IPS DF 19.7 (cell line): Measurements from ENCODE around the gene ZBTB20.
"Not testable (repeated sequence)": the region's sequence is repeated elsewhere in the genome, so short reads cannot be mapped to it uniquely, and the experiment has no call there.

Experiments
- DNase-seq: peaks from one replicate; pipeline ENCODE4 v3.0.0-alpha.2; 2013; ENCODE audit warnings: low read depth, low spot score

The ZBTB20 gene

DNA sequence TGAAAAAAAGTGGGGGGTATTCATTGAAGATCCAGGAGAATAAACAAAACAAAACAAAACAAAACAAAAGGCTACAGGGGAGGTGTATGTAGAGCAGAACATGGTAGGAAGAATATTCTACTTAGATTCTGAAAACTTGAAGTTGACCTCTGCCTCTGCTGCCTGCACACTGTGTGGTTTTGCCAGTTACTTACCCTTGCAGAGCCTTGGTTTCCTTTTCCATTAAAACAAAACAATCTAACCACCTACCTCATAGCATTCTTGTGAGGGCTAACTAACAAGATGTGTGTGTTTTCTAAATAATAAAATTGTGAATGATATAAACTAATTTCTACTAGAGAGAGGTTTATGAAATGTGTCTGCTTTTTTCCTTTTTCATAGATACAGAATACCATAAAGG lies 430.2 kb downstream of the ZBTB20 start:
- DNase-seq, result no peak

DNA sequence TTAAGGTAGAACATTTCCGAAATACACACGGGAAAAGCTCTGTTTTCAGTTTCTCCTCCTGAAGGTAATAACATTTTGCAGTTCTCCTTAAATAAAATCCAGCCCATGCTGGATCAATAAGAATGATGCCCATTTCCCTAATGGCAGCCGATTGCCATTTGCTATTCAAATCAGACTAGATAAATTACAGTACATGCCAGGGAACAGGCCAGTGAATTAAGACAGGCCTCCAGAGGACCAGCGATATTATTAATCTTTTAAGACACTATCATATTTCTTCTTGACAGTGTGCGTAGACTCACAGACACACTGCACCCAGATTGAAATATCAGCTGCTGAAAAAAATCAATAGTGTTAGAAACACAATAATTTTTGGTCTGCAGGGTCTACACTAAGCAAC lies 431.0 kb downstream of the ZBTB20 start:
- DNase-seq, result no peak

GRCh38 chr3:114714957-114715460 lies 432.1 kb downstream of the ZBTB20 start:
- no peak for DNase-seq

DNA sequence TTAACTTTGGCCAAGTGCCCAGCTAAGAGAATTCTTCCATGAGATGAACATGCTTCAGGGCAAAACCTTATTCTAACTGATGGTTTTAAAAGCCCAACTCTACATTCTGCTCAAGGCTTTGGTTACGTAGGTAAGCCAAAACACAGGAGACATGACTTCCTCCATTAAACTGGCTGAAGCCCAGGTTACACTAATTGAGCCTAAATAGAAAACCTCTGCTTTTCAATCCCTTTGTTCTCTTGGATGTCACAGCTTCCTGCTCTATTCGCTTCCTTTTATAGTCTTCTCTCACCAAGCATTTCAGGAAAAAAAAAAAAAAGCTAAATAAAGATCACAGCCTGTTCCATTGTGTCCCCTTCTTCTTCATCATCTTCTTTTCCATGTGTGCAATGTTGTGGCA lies 432.9 kb downstream of the ZBTB20 start:
- no peak for DNase-seq

- no peak for DNase-seq
Observed at GRCh38 chr3:114712728-114713492, 434.2 kb downstream of the ZBTB20 start.

DNA sequence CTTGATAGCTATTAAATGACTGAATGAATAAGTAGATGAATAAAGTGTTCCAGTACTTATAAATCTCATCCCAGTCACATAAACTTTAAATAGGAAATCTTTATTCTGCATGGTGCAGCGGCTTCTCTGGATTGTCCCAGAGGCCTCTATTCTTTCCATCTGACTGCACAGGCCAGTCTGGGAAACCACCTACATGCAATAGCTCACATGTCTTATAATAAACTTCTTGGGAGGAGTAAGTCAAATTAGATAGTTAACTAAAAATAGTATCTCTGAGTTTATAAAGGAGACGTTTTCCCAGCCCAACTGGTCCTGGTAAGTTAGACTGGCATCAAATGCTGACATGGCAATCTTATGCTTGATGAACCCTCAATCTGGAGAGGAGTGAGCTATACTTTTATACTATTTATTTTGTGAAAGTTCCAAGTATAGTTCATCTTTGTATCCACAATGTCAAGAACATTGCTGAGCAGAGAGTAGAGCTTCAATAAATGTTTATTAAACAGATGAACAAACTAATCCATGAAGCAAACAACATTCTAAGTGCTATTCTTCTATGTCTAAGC lies 435.7 kb downstream of the ZBTB20 start:
- no peak for DNase-seq

DNA sequence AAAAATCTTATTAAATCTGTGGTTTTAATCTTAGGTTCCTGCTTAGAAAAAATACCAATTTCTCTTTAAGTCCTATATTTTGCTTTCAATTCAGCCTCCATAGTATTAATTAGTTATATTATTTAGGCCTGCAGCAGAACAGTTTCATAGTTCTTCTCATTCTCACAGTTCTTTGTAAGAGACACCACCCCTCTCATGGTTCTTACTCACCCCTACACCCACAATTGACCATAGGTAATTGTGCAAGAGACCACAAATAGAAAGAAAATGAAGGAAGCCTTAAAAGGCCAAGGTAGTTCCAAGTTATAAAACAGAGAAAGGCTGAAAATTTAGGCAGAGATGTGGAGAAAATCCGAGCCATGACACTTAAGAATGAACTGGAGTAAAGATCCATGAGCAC lies 438.0 kb downstream of the ZBTB20 start:
- no peak for DNase-seq

GRCh38 chr3:114707252-114707860 lies 439.7 kb downstream of the ZBTB20 start:
- no peak for DNase-seq

DNA sequence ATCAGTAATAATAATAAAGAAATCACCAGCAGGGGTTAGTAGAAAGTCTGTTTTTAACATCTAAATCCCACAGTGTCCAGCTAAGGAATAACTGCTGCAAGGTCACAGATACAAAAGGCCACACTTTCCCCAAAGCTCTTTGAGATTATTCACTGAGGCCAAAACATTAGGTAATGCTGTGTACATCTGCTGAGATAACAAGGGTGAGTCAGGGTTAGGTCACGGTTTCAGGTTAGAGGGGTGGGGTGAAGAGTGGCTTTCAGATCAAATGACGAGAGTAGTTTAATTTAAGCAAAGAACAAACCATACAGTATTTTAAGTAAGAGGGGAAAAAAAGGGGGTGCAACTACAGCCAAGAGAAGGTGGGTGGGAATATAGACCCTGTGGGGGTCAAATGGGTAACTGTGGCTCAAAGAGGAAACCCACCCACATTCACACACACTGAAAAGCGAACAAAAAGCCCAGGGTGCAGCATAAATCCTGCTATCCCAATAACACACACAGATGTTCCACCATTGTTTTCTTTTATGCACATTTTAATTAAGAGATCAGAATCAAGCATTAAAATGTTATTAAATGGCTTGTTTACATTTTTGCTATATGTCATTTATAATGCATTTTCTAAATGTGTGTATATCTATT lies 440.4 kb downstream of the ZBTB20 start:
- no peak for DNase-seq

DNA sequence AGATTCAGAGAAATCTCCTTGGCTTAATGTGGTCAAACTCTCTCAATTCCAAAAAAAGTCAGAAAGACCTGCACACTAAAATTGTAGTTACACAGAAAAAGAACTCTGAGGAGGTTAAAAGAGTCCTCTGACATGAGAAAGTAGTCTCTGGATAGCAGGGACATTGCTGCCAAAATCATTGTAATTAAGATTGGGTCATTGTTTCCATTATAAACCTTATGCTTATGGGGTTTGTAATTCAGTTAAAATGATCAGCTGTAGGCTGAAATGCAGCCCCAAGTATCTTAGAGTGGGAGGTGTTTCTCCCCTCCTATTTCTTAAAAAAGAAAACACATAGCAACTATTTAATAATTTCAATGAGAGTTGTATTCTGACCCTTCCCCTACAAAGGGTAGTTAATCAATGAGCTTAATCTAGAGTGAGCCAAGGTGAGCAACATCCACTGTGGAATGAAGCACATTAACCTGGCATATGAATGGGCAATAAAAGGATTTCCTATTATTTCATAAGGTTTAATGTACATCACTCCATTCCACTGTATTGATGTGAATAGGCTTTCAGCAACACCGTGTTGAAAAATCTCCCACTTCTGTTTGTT lies 446.4 kb downstream of the ZBTB20 start:
- DNase-seq, result no peak

- no peak for DNase-seq
Observed at GRCh38 chr3:114698146-114699105, 448.7 kb downstream of the ZBTB20 start.

- no peak for DNase-seq
Observed at GRCh38 chr3:114697401-114697800, 449.7 kb downstream of the ZBTB20 start.

DNA sequence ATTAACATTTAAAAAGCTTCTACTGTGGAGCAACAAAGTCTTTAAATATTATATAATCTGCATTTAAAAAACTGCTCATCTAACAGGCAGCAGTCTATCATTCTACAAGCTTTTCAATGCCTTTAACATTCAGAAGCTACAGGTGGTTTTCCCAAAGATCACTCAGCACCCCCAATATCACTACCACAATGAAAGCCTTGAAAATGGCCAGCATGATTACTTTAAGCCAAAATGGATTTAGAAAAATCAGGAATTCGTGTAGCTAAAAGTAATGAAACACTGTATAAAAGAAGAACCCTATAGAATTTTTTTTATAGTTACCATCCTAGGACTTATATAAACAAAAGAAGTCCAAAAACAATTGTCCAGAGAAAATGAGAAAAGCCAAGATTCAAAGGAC lies 452.8 kb downstream of the ZBTB20 start:
- no peak for DNase-seq

DNA sequence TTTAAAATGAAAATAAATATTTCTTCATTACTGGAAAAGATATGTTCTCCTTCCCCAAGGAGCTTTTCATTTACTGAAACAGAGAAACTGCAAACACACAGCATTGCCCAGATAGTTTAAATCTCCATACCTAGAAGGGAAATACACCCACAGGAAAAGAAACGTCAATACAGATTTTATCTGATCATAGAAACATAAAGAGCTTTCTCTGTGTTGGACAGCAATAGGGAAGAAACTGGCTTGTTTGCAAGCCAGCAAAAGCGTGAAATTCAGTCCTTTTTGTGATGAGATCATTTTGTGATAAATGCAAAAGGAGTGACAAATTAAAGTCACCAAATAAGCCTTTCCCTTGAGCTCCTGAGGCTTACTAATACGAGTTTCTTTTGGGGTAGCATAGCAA lies 455.2 kb downstream of the ZBTB20 start:
- no peak for DNase-seq

- no peak for DNase-seq
Observed at GRCh38 chr3:114690911-114691310, 456.2 kb downstream of the ZBTB20 start.

DNA sequence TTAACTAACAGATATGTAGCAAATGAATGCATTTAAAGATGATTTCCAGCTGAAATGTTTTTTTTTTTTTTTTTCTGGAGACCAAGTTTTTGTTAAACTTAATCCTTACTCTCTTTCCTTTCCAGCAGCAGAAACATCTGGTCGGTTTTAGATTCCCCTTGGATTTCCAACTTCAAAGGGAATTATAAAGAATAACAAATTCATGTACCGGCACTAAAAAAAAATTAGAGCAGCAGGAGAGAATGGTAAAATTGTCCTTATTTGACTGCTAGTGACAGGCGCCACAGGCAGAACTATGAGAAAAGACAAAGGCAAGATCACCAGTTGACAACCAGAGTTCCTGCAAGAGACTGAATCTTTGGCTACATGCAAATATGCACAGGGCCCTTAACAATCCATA lies 459.9 kb downstream of the ZBTB20 start:
- DNase-seq, result no peak

DNA sequence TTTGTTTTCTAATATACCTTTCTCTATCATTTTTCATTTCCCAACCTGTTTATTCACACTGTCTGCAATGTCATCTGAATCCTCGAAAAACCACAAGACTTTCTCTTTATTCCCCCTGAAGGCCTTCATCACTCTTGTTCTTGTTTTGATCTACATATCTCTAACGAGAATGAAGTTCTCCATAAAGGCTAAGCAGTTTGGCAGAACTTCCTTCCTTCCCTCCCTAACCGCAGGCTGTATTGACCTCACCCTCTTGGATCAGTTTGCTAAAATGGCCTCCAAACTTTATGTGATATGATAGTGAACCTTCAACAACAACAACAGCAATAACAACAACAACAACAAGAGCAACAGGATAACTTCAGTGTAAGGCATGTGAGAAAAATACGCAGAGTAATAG lies 460.5 kb downstream of the ZBTB20 start:
- DNase-seq, result no peak

DNA sequence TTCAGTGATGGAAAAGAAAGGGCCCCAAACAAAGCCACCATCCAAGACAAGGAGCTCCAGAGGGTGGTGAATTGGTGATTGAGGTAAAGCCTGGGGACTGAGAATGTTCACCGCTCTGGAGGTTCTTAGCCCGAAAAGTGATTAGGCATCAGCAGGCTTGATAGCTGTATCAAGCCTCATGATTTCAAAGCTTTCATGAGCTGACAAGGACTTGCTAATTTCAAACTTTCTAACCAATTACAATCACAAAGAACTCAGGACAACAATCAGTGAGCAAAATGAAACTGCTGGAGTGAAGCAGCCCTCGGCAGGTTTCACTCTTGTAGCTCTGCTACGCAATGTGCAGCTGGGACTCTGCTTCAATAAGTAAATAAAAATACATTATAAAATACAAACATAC lies 461.9 kb downstream of the ZBTB20 start:
- no peak for DNase-seq

GRCh38 chr3:114680299-114680698 lies 466.8 kb downstream of the ZBTB20 start:
- DNase-seq, result no peak

DNA sequence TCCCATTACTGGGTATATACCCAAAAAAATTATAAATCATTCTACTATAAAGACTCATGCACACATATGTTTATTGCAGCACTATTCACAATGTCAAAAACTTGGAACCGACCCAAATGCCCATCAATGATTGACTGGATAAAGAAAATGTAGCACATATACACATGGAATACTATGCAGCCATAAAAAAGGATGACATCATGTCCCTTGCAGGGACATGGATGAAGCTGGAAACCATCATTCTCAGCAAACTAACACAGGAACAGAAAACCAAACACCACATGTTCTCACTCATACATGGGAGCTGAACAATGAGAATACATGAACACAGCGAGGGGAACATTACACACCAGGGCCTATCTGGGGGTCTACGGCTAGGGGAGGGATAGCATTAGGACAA lies 467.3 kb downstream of the ZBTB20 start:
- not testable (repeated sequence) for DNase-seq

DNA sequence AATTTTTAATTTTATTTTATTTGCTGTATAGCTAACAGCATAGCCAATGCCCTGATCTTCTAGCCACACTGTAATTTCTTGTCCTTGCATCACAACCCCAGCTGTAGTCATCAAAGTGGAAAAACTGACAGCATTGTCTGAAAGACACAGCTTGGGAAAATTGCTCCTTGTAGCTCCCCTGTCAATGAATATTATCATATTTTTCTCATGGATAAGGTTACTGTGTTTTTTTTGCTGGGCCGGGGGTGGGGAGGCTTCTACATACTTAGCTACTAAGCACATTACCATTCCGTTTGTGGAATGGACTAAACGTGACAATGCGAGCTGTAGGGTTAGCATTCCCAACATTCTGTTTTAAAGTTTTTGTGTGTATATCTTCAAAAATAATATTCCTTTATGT lies 472.0 kb downstream of the ZBTB20 start:
- DNase-seq, result no peak
